Stimulated activated CD4-positive, alpha-beta T cell treated with anti-CD3 and anti-CD28 coated beads, Interleukin-15, amount 100 ng/mL, for 1 hour (primary cell): ENCODE data around the gene BATF.

ENCODE experiments used
- DNase-seq, 2 donors: peaks; one replicate each; pipeline ENCODE4 v3.0.0-alpha.2; 2020; ENCODE audit warnings: low read depth in 1 of 2, low spot score in 1 of 2

BATF gene

GRCh38 chr14:75499084-75499875 is 23.0 kb upstream of the BATF start:
- DNase-seq = no peak

- DNase-seq = no peak
These were observed 21.2 kb upstream of the BATF start for GRCh38 chr14:75501080-75501479.

GRCh38 chr14:75504411-75504810 is 17.9 kb upstream of the BATF start:
- DNase-seq = no peak

GRCh38 chr14:75506930-75507329 is 15.3 kb upstream of the BATF start:
- DNase-seq = no peak

GRCh38 chr14:75510547-75510946 is 11.7 kb upstream of the BATF start:
- DNase-seq = no peak

- DNase-seq = no peak
These were observed 11.1 kb upstream of the BATF start for GRCh38 chr14:75511201-75511600.

- no peak for DNase-seq
These were observed 8.2 kb upstream of the BATF start for GRCh38 chr14:75513911-75514672.

GRCh38 chr14:75514673-75515628 is 7.3 kb upstream of the BATF start:
- DNase-seq = peak in 1 of 2 donors; percentile 24

GRCh38 chr14:75515629-75515996 is 6.7 kb upstream of the BATF start:
- no peak for DNase-seq

- no peak for DNase-seq
These were observed 3.6 kb upstream of the BATF start for GRCh38 chr14:75518625-75519024.

GRCh38 chr14:75519394-75519793 is 2.9 kb upstream of the BATF start:
- no peak for DNase-seq

- DNase-seq = no peak
These were observed 2.2 kb upstream of the BATF start for GRCh38 chr14:75519826-75520728.

- no peak for DNase-seq
These were observed 1.4 kb upstream of the BATF start for GRCh38 chr14:75520852-75521251.

GRCh38 chr14:75521415-75522199 is 662 bp upstream of the BATF start:
- DNase-seq = no peak

- DNase-seq = no peak
These were observed 682 bp downstream of the BATF start for GRCh38 chr14:75522983-75523318.

- DNase-seq = no peak
These were observed 1.5 kb downstream of the BATF start for GRCh38 chr14:75523771-75524171.

GRCh38 chr14:75525969-75526368 is 3.7 kb downstream of the BATF start:
- DNase-seq = no peak

GRCh38 chr14:75527449-75528163 is 5.3 kb downstream of the BATF start:
- DNase-seq = no peak

GRCh38 chr14:75531256-75531655 is 9.0 kb downstream of the BATF start:
- no peak for DNase-seq
